K562 (cell line): ENCODE measurements around the gene LANCL3. TPM values are rescaled to one million over a fixed set of nuclear protein-coding genes. Genes with fewer than 3 reads are reported as not detected.

Experiments used
- ATAC-seq: fragments of 200-7000 bp; cut with Tn5 transposase; 3 replicates; pipeline ENCODE4 v1.9.1; 2020; ENCODE audit warnings: moderate library complexity
- BruUV-seq: library from RNA; stranded (reverse); fragments of 400-500 nt; replicated peaks from 2 replicates; lab custom pipeline; 2021; lab: Mats Ljungman, UMichigan
- CTCF ChIA-PET: fragments of 300-600 bp; formaldehyde crosslinking; extraction: SDS; loops from one replicate; lab custom pipeline; 2021; ENCODE audit warnings: low intra/inter-chr PET ratio; lab: Yijun Ruan, JAX
- POLR2A ChIA-PET: fragments of 300-600, 350-650 bp; sonication (Branson Sonifier 250); formaldehyde crosslinking; extraction: SDS; loops from one replicate; lab custom pipeline; 2021; ENCODE audit warnings: antibody characterized with exemption, inconsistent platforms; lab: Yijun Ruan, JAX
- DNase-seq, 4 experiments: peaks; one replicate each; pipeline versions ENCODE4 v3.0.0 to v3.0.0-alpha.2; 2011 to 2018; ENCODE audit warnings: low spot score in 3 of 4, mixed read lengths in 3 of 4; ENCODE audit errors: extremely low read depth in 1 of 4
- FAIRE-seq: peaks from 2 replicates; lab custom pipeline; 2011; peaks lifted over from hg19 to GRCh38; lab: Jason Lieb, UNC
- H2AFZ ChIP-seq: 2 replicates; pipeline ENCODE4 v1.6.0; 2011; ENCODE audit warnings: low read depth, low read length, control low read depth, inconsistent platforms
- H3K27ac ChIP-seq: fragments of 200-600 bp; 3 replicates; pipeline ENCODE4 v1.8.0; 2011; ENCODE audit warnings: low read depth, mild to moderate bottlenecking, control low read depth, inconsistent platforms, low read length, moderate library complexity, mixed read lengths; ENCODE audit errors: extremely low read depth
- H3K27me3 ChIP-seq, 2 experiments: fragments of 300-600 bp in 1 of 2; 2 replicates in 1 of 2; 3 replicates in 1 of 2; pipeline versions ENCODE4 v1.6.0 to v1.8.0; 2011; ENCODE audit warnings: inconsistent platforms in 2 of 2, low read length in 2 of 2, mild to moderate bottlenecking in 1 of 2, mixed read lengths in 1 of 2, moderate library complexity in 1 of 2; ENCODE audit not compliant: control insufficient read depth in 2 of 2, insufficient read depth in 2 of 2
- H3K36me3 ChIP-seq: fragments of 300-600 bp; 3 replicates; pipeline ENCODE4 v1.8.0; 2011; ENCODE audit warnings: mild to moderate bottlenecking, low read length, inconsistent platforms; ENCODE audit not compliant: control insufficient read depth, insufficient read depth
- H3K4me1 ChIP-seq, 2 experiments: fragments of 200-600 bp in 1 of 2; replicated peaks in 1 of 2; 2 replicates in 1 of 2; 3 replicates in 1 of 2; pipeline versions ENCODE4 v1.5.1 to v1.8.0; 2011; ENCODE audit warnings: inconsistent platforms in 2 of 2, low read length in 2 of 2, mild to moderate bottlenecking in 1 of 2, mixed read lengths in 1 of 2, moderate library complexity in 1 of 2; ENCODE audit not compliant: control insufficient read depth in 2 of 2, insufficient read depth in 2 of 2
- H3K4me2 ChIP-seq: 2 replicates; pipeline ENCODE4 v1.6.1; 2011; ENCODE audit warnings: low read length, control low read depth, inconsistent platforms, mixed read lengths; ENCODE audit not compliant: insufficient read depth
- H3K4me3 ChIP-seq: fragments of 200-600 bp; sonication (generic), shearing (Covaris generic); 2 replicates; pipeline ENCODE4 v1.5.1; 2016; ENCODE audit warnings: control low read depth, inconsistent platforms
- H3K79me2 ChIP-seq: fragments of 200-600 bp; 3 replicates; pipeline ENCODE4 v1.8.0; 2011; ENCODE audit warnings: low read length, inconsistent platforms; ENCODE audit not compliant: control insufficient read depth, insufficient read depth
- H3K9ac ChIP-seq, 2 experiments: 2 replicates each; pipeline versions ENCODE4 v1.6.0 to v1.6.1; 2011; ENCODE audit warnings: low read depth in 2 of 2, low read length in 2 of 2, control low read depth in 1 of 2, inconsistent platforms in 1 of 2, mild to moderate bottlenecking in 1 of 2, mixed read lengths in 1 of 2; ENCODE audit not compliant: insufficient read depth in 1 of 2
- H3K9me1 ChIP-seq: one replicate; pipeline ENCODE4 v1.6.0; 2011; ENCODE audit warnings: inconsistent platforms, mild to moderate bottlenecking, low read length, moderate library complexity; ENCODE audit not compliant: control insufficient read depth, insufficient read depth
- H3K9me3 ChIP-seq: replicated peaks from 2 replicates; pipeline ENCODE4 v1.5.1; 2011; ENCODE audit warnings: low read depth, low read length, inconsistent platforms; ENCODE audit not compliant: control insufficient read depth, insufficient read depth
- H4K20me1 ChIP-seq: replicated peaks from 2 replicates; pipeline ENCODE4 v1.6.1; 2011; ENCODE audit warnings: low read length, inconsistent platforms, mixed read lengths; ENCODE audit not compliant: control insufficient read depth, insufficient read depth
- ARHGAP35 ChIP-seq: fragments of 450-650 bp; IDR thresholded peaks from 2 replicates; pipeline ENCODE4 v1.6.1; 2018; ENCODE audit not compliant: partially characterized antibody
- CCNT2 ChIP-seq: IDR thresholded peaks from 2 replicates; pipeline ENCODE4 v1.6.1; 2011; ENCODE audit warnings: borderline replicate concordance, low read depth, mild to moderate bottlenecking, moderate library complexity, mixed read lengths, low read length; ENCODE audit not compliant: insufficient read length; ENCODE audit errors: extremely low read depth
- EGR1 ChIP-seq: fragments of 450-650 bp; conservative IDR thresholded peaks from 2 replicates; pipeline ENCODE4 v1.6.1; 2017; ENCODE audit warnings: mild to moderate bottlenecking
- FOXA1 ChIP-seq: fragments of 450-650 bp; IDR thresholded peaks from 2 replicates; pipeline ENCODE4 v1.6.1; 2016; ENCODE audit warnings: mild to moderate bottlenecking, borderline replicate concordance
- HDAC3 ChIP-seq: fragments of 450-650 bp; IDR thresholded peaks from 2 replicates; pipeline ENCODE4 v1.6.1; 2018; ENCODE audit warnings: borderline replicate concordance, mild to moderate bottlenecking, moderate library complexity; ENCODE audit not compliant: partially characterized antibody
- HNRNPL ChIP-seq: fragments of 200-400 bp; formaldehyde crosslinking; IDR thresholded peaks from 2 replicates; pipeline ENCODE4 v1.6.1; 2017; ENCODE audit warnings: low read depth, mild to moderate bottlenecking, low read length
- LARP7 ChIP-seq: fragments of 450-650 bp; IDR thresholded peaks from 2 replicates; pipeline ENCODE4 v1.6.1; 2016
- LCOR ChIP-seq: sonication (generic); formaldehyde crosslinking; IDR thresholded peaks from 2 replicates; pipeline ENCODE4 v1.8.0; 2022; ENCODE audit warnings: mild to moderate bottlenecking, missing genetic modification reagents
- NBN ChIP-seq: fragments of 450-650 bp; IDR thresholded peaks from 2 replicates; pipeline ENCODE4 v1.6.1; 2016; ENCODE audit warnings: low read depth, mild to moderate bottlenecking
- RUNX1 ChIP-seq: sonication (generic); IDR thresholded peaks from 2 replicates; pipeline ENCODE4 v1.6.1; 2016; ENCODE audit warnings: antibody characterized with exemption, low read depth
- SMARCB1 ChIP-seq: IDR thresholded peaks from 2 replicates; pipeline ENCODE4 v1.6.1; 2011; ENCODE audit warnings: improper control_type of control experiment, low read depth; ENCODE audit not compliant: insufficient read length
- SMARCE1 ChIP-seq: fragments of 450-650 bp; IDR thresholded peaks from 2 replicates; pipeline ENCODE4 v1.7.1; 2016; ENCODE audit warnings: mild to moderate bottlenecking
- ZNF143 ChIP-seq: sonication (generic); formaldehyde crosslinking; IDR thresholded peaks from 2 replicates; pipeline ENCODE4 v1.9.0; 2022; ENCODE audit warnings: mild to moderate bottlenecking, missing genetic modification reagents
- ZNF165 ChIP-seq: fragments of 250-450 bp; sonication (Bioruptor Pico); IDR thresholded peaks from 2 replicates; pipeline ENCODE4 v1.4.0; 2020; ENCODE audit warnings: borderline replicate concordance
- WGBS: fragments of 100-300 bp; shearing (Covaris generic); methylation state at CpG from one replicate; pipeline ENCODE4 v1.1.6; 2016; ENCODE audit warnings: low coverage, mixed read lengths; ENCODE audit not compliant: insufficient coverage; ENCODE audit errors: missing lambda C conversion rate; 5-methylcytosine and 5-hydroxymethylcytosine counted together
- in situ Hi-C: fragments of 300-500 bp; cut with MboI; formaldehyde crosslinking; loops from 4 replicates; pipeline ENCODE4 v1.15.0; 2018; ENCODE audit warnings: inconsistent platforms, mixed read lengths
- intact Hi-C: fragments of 100-400 bp; cut with micrococcal nuclease; formaldehyde crosslinking; loops from 2 replicates; pipeline ENCODE4 v1.14.2; 2022
- polyA plus RNA-seq, 8 experiments: library from polyadenylated mRNA; depleted of rRNA in 4 of 8; stranded (reverse) in 5 of 8; unstranded in 3 of 8; fragments of >200 nt; fragmentation: Nextera tagmentation in 2 of 8; fragmentation: Illumina TruSeq in 1 of 8; extraction: Ambion mirVana in 2 of 8; extraction: Trizol in 1 of 8; gene quantifications; 2 replicates each; pipeline versions ENCODE4 v1.2.1 to v1.2.3, GENCODE V29; 2011 to 2014; ENCODE audit warnings: inconsistent platforms in 1 of 8, missing spikeins in 1 of 8
- total RNA-seq, 7 experiments: library from RNA; depleted of rRNA in 6 of 7; stranded (reverse); fragments of >200 nt in 6 of 7; fragmentation: Illumina TruSeq in 2 of 7; extraction: Trizol in 2 of 7; gene quantifications; 2 replicates each; pipeline versions ENCODE4 v1.2.1 to v1.2.3, GENCODE V29; 2011 to 2021; ENCODE audit warnings: low replicate concordance in 1 of 7
- TF ChIP-seq, protein P1 (sequence below), 2 experiments: IDR thresholded peaks; 2 replicates each; pipeline ENCODE4 v1.6.1; 2011; ENCODE audit warnings: borderline replicate concordance in 1 of 2, control low read depth in 1 of 2, low read depth in 1 of 2, low read length in 1 of 2, mild to moderate bottlenecking in 1 of 2, mixed read lengths in 1 of 2, moderate library complexity in 1 of 2; ENCODE audit not compliant: insufficient read depth in 1 of 2, insufficient read length in 1 of 2, poor library complexity in 1 of 2, severe bottlenecking in 1 of 2; ENCODE audit errors: extremely low read depth in 1 of 2
- TF ChIP-seq, protein P2 (sequence below): fragments of 450-650 bp; IDR thresholded peaks from 2 replicates; pipeline ENCODE4 v1.6.1; 2017; ENCODE audit warnings: antibody characterized with exemption, mild to moderate bottlenecking

The LANCL3 gene
- total and polyA plus RNA-seq, 9 of the 15 experiments (the other 6 are each of a cell fraction or from before 2014, with no cell fraction given), result 0.41 to 1.5 (median 0.58) TPM

DNA sequence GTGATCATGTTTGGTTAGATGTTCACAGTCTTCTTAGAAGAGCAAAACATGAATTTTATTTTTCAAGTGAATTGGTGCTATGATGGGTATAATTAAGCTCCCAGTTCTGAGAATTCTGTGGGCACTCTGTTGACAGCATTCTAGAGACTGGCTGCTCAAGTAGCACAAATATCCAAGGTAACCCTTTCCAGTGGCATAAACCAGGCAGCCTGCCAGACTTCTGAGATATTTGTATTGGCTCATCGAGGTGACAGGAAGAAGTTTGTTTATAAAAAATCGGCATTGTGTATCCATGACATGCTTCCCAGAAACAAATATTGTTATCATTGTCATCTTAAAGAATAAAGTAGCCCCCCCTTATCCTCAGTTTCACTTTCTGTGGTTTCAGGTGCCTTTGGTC lies 28.3 kb downstream of the LANCL3 start:
- DNase-seq, result no peak
- intact Hi-C loops (no loop called here), in situ Hi-C loops (no loop called here)
- Histone ChIP-seq H3K4me3 (no peak overlapping the region), H3K27ac (no peak overlapping the region), H3K4me1 (peaks cover 0 to 5% of the 10 kb centered on the region in 2 experiments; a peak in 1 of 5 replicates), H3K79me2 (no peaks in the 10 kb centered on the region)
- 3% methylated on average over 2 of the region's 2 CpGs for WGBS
- no TSS peak for BruUV-seq
- POLR2A ChIA-PET, result no interaction called here
- TF ChIP-seq, protein P1, sequence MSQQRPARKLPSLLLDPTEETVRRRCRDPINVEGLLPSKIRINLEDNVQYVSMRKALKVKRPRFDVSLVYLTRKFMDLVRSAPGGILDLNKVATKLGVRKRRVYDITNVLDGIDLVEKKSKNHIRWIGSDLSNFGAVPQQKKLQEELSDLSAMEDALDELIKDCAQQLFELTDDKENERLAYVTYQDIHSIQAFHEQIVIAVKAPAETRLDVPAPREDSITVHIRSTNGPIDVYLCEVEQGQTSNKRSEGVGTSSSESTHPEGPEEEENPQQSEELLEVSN (IDR thresholded peaks at IDR 0.05; ENCODE audit: borderline replicate concordance in 1 of 2, extremely low read depth in 1 of 2, insufficient read depth in 1 of 2, insufficient read length in 1 of 2, low read depth in 1 of 2, low read length in 1 of 2, poor library complexity in 1 of 2, severe bottlenecking in 1 of 2), result no peak
- TF ChIP-seq RUNX1 (no peak), LCOR (no peak), EGR1 (no peak), HNRNPL (no peak), FOXA1 (no peak), ARHGAP35 (no peak), LARP7 (no peak), ZNF165 (CRISPR knock-in tag) (no peak), SMARCE1 (no peak), SMARCB1 (no peak), NBN (no peak), ZNF143 (CRISPR knock-in tag) (no peak), HDAC3 (no peak), CCNT2 (no peak)
- TF ChIP-seq, protein P2, sequence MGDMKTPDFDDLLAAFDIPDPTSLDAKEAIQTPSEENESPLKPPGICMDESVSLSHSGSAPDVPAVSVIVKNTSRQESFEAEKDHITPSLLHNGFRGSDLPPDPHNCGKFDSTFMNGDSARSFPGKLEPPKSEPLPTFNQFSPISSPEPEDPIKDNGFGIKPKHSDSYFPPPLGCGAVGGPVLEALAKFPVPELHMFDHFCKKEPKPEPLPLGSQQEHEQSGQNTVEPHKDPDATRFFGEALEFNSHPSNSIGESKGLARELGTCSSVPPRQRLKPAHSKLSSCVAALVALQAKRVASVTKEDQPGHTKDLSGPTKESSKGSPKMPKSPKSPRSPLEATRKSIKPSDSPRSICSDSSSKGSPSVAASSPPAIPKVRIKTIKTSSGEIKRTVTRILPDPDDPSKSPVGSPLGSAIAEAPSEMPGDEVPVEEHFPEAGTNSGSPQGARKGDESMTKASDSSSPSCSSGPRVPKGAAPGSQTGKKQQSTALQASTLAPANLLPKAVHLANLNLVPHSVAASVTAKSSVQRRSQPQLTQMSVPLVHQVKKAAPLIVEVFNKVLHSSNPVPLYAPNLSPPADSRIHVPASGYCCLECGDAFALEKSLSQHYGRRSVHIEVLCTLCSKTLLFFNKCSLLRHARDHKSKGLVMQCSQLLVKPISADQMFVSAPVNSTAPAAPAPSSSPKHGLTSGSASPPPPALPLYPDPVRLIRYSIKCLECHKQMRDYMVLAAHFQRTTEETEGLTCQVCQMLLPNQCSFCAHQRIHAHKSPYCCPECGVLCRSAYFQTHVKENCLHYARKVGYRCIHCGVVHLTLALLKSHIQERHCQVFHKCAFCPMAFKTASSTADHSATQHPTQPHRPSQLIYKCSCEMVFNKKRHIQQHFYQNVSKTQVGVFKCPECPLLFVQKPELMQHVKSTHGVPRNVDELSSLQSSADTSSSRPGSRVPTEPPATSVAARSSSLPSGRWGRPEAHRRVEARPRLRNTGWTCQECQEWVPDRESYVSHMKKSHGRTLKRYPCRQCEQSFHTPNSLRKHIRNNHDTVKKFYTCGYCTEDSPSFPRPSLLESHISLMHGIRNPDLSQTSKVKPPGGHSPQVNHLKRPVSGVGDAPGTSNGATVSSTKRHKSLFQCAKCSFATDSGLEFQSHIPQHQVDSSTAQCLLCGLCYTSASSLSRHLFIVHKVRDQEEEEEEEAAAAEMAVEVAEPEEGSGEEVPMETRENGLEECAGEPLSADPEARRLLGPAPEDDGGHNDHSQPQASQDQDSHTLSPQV, result no peak
- TF ChIP-seq, all 486 proteins: peak for 0
- no peaks in the 10 kb centered on the region for H3K36me3 ChIP-seq
- H3K9ac ChIP-seq, result no peak overlapping the region
- CTCF ChIA-PET, result no interaction called here
- FAIRE-seq, result no peak
- no peak overlapping the region for H2AFZ ChIP-seq
- H3K27me3 ChIP-seq, result no peaks in the 10 kb centered on the region
- H3K4me2 ChIP-seq, result no peak overlapping the region
- no peaks in the 10 kb centered on the region for H3K9me3 ChIP-seq
- H4K20me1 ChIP-seq, result no peaks in the 10 kb centered on the region
- no peaks in the 10 kb centered on the region for H3K9me1 ChIP-seq
- ATAC-seq, result no peak
